Activated gamma-delta T cell treated with Interleukin-2 at 50 U/mL for 16 hours (primary cell): ENCODE measurements around the gene TBX1.

Source experiments
- DNase-seq: peaks from one replicate; pipeline ENCODE4 v3.0.0-alpha.2; 2020

Gene TBX1

DNA sequence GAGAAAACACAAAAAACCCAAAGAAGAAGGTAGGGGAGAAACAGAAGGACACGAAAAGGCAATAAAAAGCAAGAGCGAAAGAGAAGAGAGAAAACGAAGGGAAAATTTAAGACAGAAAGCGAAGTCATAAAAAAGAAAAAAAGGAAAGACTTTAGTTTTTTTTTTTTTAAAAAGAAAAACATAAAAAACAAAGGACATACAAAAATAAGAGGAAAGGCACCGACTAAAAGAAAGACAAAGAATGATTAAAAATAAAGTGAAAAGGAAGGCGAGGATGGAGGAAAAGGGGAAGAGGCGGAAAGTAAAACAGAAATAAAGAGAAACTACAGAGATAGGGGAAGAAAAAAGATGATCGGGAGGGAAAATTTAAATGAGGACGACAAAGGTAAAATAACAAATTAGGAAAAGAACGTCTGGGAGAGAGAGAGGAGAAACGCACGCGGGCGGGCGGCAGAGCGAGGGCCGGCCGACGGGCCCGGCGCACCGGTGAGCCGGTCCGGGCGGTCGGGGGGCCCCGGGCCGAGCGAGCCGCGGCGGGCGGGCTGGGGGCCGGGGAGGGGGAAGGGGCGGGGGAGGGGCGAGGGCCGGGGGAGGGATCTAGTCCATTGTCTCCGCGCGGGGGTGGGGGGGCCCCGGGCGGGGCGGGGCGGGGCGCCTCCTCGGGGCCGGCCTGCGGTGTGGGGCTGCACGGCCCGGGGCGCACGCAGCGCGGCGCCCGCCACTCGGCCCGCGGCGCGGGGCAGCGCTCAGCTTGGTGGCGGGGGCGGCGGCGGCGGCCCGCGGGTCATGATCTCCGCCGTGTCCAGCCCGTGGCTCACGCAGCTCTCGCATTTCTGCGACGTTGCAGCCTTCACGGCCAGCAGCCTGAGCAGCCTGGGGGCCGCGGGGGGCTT lies at the start of gene TBX1:
Gene TBX1, plus strand, starts transcription at position 721 of the 893 bp plus-strand sequence. Its CDS starts 66 bp downstream, at position 787.
- no peak for DNase-seq

- DNase-seq = no peak
Measured at GRCh38 chr22:19713245-19713644, 47.3 kb upstream of the TBX1 start.

GRCh38 chr22:19713650-19714311 lies 46.8 kb upstream of the TBX1 start:
- DNase-seq = no peak

- DNase-seq = no peak
Measured at GRCh38 chr22:19714312-19715187, 46.0 kb upstream of the TBX1 start, which contains the start of gene SEPTIN5. TSS of gene SEPTIN5 (plus strand) at chr22:19714503. CDS start at chr22:19714589, 86 bp downstream.

DNA sequence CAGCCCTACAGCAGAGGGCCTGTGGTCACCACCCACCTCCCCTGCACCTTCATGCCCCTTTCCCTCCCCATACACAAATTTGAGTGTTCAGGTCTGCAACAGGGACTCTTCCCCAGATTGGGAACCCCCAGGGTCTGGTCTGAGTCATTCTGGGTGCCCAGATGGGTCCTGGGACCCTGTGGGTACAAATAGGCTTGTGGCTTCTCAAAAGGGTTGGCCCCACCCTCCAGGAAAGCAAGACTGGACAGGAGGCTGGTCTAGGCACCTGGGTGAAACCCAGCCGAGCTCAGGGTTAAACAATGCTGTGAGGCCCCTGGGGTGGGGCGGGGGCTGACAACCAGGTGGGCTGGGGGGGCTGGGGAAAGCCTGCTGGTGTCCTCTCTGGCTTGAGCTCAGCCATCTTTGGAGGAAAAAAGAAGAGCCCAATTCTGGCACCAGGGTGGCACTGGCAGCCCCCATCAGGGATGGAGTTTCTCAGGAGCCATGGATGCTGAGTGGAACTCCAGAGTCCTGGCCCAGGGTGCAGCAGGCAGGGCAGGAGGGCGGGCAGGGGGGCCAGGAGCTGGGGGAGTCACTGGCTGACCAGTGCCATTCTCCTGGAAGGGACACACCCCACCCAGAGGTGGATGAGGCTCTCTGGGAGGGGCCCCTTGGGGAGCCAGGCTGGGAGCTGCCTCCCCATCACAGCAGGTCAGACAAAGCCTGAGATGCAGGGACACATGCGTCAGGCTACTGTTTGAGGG lies 45.2 kb upstream of the TBX1 start:
- DNase-seq = no peak

- no peak for DNase-seq
Measured at GRCh38 chr22:19716041-19716828, 44.3 kb upstream of the TBX1 start.

- DNase-seq = no peak
Measured at GRCh38 chr22:19716829-19717105, 43.8 kb upstream of the TBX1 start.

DNA sequence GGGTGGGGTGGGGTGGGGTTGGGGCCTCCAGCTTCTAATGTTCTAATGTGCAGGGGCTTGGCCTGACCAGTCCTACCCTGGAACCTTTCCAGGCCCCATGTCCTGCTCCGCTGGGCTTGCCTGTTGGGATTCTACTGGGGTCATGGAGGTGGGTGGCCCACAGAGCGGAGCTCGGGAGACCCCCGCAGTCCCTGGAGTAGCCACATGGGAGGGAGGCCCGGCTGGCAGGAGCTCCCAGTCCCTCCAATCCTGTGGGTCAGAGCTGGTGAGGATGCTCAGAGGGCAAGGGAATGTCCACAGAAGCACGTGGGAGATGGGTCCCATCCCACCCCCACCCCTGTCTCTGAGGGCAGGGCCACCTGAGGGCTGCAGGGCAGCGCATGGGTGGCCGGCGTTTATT lies 43.4 kb upstream of the TBX1 start:
- DNase-seq = no peak

DNA sequence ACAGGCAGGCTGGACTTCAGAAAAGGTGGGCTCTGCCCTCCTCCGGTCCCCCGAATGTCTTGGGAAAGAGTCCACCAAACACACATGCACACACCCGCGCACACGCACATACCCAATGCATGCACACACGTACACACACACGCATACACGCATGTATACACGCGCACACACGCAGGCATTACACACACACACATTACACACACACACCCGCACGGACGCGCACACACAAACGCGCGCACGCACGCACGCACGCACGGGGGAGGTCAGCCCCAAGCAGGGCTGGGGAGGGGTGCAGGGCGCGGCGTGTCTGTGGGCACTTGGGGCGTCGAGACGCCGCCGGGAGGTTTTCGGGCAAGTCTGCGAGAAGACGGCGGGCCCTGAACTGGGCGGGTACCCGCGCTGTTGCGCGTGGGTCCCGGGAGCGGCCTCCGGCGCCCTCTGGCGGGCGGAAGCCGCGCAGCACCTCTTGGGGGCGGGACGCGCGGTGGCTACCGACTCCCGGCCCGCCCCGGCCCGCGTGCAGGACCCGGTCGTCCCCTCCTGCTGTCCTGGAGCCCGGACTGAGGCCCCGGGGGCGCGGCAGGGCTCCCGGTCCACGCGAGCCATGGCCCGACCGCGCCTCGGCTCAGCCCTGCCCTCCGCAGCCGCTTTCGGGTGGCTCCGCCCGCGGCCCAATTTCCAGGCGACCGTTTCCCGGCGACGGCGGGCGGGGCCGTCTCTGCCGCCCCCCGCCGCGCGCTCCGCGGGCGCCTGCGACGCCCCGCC lies 42.7 kb upstream of the TBX1 start:
- peak; percentile 75 for DNase-seq

GRCh38 chr22:19718456-19719049 lies 42.0 kb upstream of the TBX1 start:
- no peak for DNase-seq

DNA sequence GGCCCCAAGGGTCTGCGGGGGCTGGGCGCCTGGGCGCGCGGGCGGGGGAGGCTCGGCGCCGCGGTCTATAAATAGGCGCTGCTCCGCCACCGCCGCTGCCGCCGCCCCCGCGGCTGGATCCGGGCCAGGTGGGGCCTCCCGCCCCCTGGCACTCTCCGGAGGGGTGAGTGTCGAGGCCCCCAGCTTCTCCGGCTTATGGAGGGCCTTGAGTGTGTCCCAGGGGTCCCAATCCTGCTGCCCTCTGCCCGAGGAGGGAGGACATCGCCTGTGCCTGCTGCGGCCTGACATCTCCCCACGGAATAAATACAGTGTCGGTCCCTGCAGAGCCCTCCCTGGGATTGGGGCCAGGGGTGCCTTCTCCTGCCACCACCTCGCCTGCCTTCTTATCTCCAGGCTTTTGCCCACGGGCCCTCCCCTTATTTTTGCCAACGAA lies 41.5 kb upstream of the TBX1 start:
- no peak for DNase-seq

DNA sequence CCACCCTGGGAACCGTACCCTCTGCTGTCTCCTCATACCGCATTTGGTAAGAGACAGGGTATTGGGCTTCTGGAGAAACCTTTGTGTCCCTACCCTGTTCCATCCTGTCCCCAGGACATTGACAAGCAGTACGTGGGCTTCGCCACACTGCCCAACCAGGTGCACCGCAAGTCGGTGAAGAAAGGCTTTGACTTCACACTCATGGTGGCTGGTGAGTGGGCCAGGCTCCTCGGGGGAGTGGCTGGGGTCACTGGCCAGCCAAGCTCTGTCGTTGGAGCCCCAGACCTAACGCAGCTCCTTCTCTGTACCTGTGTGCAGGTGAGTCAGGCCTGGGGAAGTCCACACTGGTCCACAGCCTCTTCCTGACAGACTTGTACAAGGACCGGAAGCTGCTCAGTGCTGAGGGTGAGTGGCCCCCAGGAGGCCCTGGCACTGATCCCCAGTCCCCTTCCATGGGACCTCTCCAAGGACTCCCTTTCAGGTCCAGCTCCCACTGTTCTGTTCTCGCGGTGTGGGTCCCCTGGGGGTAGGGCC lies 41.0 kb upstream of the TBX1 start:
- no peak for DNase-seq

GRCh38 chr22:19720150-19720827 lies 40.3 kb upstream of the TBX1 start:
- DNase-seq = no peak

DNA sequence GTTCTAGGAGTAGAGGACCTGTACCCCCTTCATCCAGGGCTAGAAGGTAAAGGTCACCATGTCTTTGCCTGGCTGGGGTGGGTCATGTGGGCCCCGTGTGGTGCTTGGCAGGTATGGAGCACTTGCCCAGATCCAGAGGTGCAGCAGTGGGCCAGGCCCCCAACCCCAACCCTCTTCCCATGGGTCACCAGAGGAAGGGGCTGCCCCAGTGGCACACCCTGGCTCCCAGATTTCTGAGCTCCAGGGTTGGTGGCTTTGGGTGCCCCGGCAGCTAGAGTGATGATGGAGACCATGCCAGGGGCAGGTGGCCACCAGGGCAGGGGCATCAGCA lies 39.6 kb upstream of the TBX1 start:
- no peak for DNase-seq

DNA sequence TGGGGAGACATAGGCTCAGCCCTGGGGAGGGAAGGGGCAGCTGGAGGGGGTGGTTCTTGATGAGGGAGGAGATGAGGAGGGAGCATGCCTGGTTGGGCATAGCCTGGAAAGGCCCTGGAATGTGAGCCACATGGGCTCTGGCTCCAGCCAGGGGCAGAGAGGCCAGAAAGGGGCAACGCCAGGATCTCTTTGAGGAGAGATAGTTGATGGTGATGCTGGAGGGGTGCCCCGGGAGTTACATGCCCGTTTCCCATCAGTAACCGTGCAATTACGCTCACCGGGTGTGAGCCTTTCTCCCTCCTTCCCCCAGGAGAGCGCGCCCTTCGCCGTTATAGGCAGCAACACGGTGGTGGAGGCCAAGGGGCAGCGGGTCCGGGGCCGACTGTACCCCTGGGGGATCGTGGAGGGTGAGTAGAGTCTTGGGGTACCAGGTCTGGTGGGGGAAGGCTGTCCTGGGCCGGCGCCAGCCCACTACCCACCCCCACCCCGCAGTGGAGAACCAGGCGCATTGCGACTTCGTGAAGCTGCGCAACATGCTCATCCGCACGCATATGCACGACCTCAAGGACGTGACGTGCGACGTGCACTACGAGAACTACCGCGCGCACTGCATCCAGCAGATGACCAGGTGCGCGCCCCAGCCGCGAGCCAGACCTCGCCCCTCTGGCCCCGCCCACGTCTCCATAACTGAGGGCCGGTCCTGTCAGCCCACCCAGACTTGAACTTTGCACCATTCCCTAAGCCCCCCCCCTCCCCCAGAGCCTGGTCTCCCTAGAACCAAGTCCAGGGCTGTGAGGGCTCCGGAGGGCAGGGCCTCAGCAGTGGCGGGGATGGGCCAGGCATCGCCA lies 39.0 kb upstream of the TBX1 start:
- DNase-seq = no peak

DNA sequence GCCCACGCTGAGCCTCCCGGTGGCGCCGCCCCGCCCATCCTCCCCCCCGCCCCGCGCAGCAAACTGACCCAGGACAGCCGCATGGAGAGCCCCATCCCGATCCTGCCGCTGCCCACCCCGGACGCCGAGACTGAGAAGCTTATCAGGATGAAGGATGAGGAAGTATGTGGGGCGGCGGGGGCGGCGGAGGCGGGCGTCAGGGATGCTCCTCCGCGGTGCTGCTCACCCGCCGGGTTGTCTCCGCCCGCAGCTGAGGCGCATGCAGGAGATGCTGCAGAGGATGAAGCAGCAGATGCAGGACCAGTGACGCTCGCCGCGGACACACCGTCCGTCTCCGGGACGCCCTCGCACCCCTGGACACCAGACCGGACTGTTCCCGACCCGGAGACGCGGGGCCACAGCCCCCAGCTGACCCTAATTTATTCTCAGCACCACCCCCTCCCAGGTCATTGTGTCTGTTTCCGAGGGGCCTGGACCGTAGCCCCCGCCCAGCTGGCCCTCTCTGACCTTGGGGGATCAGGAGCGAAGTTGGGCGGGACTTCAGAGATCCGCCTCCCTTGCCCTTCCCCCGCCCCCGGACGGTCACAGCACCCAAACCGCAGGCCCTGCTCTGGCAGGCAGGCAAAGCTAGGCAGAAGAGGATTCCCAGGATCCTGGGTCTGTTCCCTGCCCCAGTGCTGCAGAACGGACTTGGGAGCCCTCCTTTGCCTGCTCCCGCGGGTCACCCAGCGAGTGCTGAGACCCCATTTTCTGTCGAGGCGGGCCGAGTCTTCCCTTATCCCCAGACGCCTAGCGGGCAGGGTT lies 38.2 kb upstream of the TBX1 start:
- DNase-seq = no peak

GRCh38 chr22:19722982-19723231 lies 37.7 kb upstream of the TBX1 start:
- DNase-seq = no peak
